Spleen (tissue), 11 donors: ENCODE results near the gene AGFG2. TPM values are rescaled to one million over a fixed set of nuclear protein-coding genes. Genes with fewer than 3 reads are reported as not detected.

Experiments
- DNase-seq: peaks from one replicate; pipeline ENCODE4 v3.0.0-alpha.2; 2020
- H3K27ac ChIP-seq, 8 donors: fragments of 200-600 bp; sonication (generic) in 7 of 8; 1 replicate in 4 of 8; 2 replicates in 4 of 8; pipeline versions ENCODE4 v1.5.0 to v1.8.0; 2016 to 2021; ENCODE audit warnings: inconsistent platforms in 4 of 8, mild to moderate bottlenecking in 4 of 8, moderate library complexity in 1 of 8
- H3K27me3 ChIP-seq, 7 donors: fragments of 200-600 bp; sonication (generic) in 6 of 7; replicated peaks in 1 of 7; 1 replicate in 4 of 7; 2 replicates in 3 of 7; pipeline versions ENCODE4 v1.5.0 to v1.8.0; 2016 to 2021; ENCODE audit warnings: inconsistent platforms in 3 of 7, mild to moderate bottlenecking in 1 of 7
- H3K36me3 ChIP-seq, 6 donors: fragments of 200-600 bp; sonication (generic) in 5 of 6; 1 replicate in 4 of 6; 2 replicates in 2 of 6; pipeline versions ENCODE4 v1.5.0 to v1.8.0; 2016 to 2021; ENCODE audit warnings: inconsistent platforms in 2 of 6
- H3K4me1 ChIP-seq, 6 donors: fragments of 200-600 bp; sonication (generic) in 5 of 6; 1 replicate in 3 of 6; 2 replicates in 3 of 6; pipeline versions ENCODE4 v1.5.0 to v1.8.0; 2016 to 2021; ENCODE audit warnings: inconsistent platforms in 3 of 6
- H3K4me3 ChIP-seq, 8 donors: fragments of 200-600 bp; sonication (generic) in 7 of 8; 1 replicate in 4 of 8; 2 replicates in 4 of 8; pipeline versions ENCODE4 v1.5.0 to v1.8.0; 2016 to 2021; ENCODE audit warnings: inconsistent platforms in 4 of 8, mild to moderate bottlenecking in 4 of 8, moderate library complexity in 2 of 8
- H3K9me3 ChIP-seq, 8 donors: fragments of 200-600 bp; sonication (generic) in 7 of 8; 1 replicate in 4 of 8; 2 replicates in 4 of 8; pipeline versions ENCODE4 v1.5.0 to v1.8.0; 2016 to 2021; ENCODE audit warnings: inconsistent platforms in 4 of 8
- CTCF ChIP-seq, 11 experiments: fragments of 200-600 bp in 7 of 11; fragments of 450-650 bp in 4 of 11; sonication (generic) in 4 of 11; IDR thresholded peaks in 8 of 11; conservative IDR thresholded peaks in 3 of 11; 1 replicate in 7 of 11; 2 replicates in 4 of 11; pipeline versions ENCODE4 v1.4.0 to v1.8.0; 2016 to 2021; ENCODE audit warnings: antibody characterized with exemption in 11 of 11, inconsistent platforms in 4 of 11, mild to moderate bottlenecking in 1 of 11
- POLR2A ChIP-seq, 3 donors: fragments of 450-650 bp; IDR thresholded peaks; one replicate each; pipeline ENCODE4 v1.5.1; 2017; ENCODE audit warnings: antibody characterized with exemption in 3 of 3, mild to moderate bottlenecking in 1 of 3
- POLR2AphosphoS5 ChIP-seq, 3 donors: sonication (generic); formaldehyde crosslinking; IDR thresholded peaks; one replicate each; pipeline ENCODE4 v1.5.1; 2017; ENCODE audit warnings: antibody characterized with exemption in 3 of 3
- WGBS, 5 donors: extraction: QIAGEN DNeasy Blood & Tissue Kit in 3 of 5; methylation state at CpG; one replicate each; pipeline versions ENCODE4 v1.1.5 to v1.1.7; 2013 to 2018; 5-methylcytosine and 5-hydroxymethylcytosine counted together
- intact Hi-C: fragments of 100-400 bp; cut with DNase I; formaldehyde crosslinking; loops from one replicate; pipeline ENCODE4 v1.15.0; 2023; ENCODE audit warnings: low total_unique reads
- polyA plus RNA-seq, 3 donors: library from polyadenylated mRNA; stranded (reverse); fragments of 200-250 nt; gene quantifications; one replicate each; pipeline ENCODE4 v1.2.1, GENCODE V29; 2013
- total RNA-seq, 7 donors: library from RNA; depleted of rRNA in 3 of 7; stranded (reverse); fragments of >200 nt in 3 of 7; fragmentation: NEBNext Ultra II Directional in 4 of 7; extraction: Animal tissue kit (Norgen Biotek cat#: 25700) in 4 of 7; gene quantifications; one replicate each; pipeline versions ENCODE4 v1.1.0 to v1.2.1, GENCODE V29; 2016 to 2021
- donor health status: healthy with polysubstance abuse.
- donor health status: DM: no; HTN: no; CAD: no; lungs with moderate emphysema.
- donor health status: DM: no; HTN: no; CAD: no.
- donor health status: Bipolar disorder and iron deficiency.
- donor health status: healthy.
- donor health status: DM: no; HTN: no; CAD: no.
- donor health status: DM: yes; HTN: yes; CAD: no.

Gene AGFG2
- total and polyA plus RNA-seq, 10 donors, result 14.2 to 110 (median 51.4) TPM

- WGBS, 5 donors, result 66 to 76% (median 72%) methylated on average over 9 to 12 of the region's 12 CpGs
- Histone ChIP-seq H3K36me3 (peaks cover 0 to 33% (median 11%) of the 10 kb centered on the region in 6 donors), H3K27me3 (peaks cover 0 to 17% (median 0%) of the 10 kb centered on the region in 7 donors), H3K27ac (peak overlapping the region; percentile 27 to 85 (median 68)), H3K4me1 (peaks cover 30 to 78% (median 58%) of the 10 kb centered on the region in 6 donors), H3K4me3 (no peak overlapping the region), H3K9me3 (no peaks in the 10 kb centered on the region)
- peak in 2 of 3 donors; percentile 9 to 59 for TF ChIP-seq POLR2AphosphoS5 (IDR thresholded peaks at IDR 0.05)
- TF ChIP-seq POLR2A (IDR thresholded peaks at IDR 0.05), result no peak
- no peak for TF ChIP-seq CTCF (IDR thresholded peaks at IDR 0.05 in 8 of 11, conservative IDR thresholded peaks at IDR 0.05 in 3 of 11)
- DNase-seq, result peak; percentile 56
- intact Hi-C loops, result no loop called here
Observed at GRCh38 chr7:100567031-100567730, 28.2 kb downstream of the AGFG2 start.

- H3K4me3 ChIP-seq, result no peak overlapping the region
Observed at GRCh38 chr7:100567751-100568175, 28.8 kb downstream of the AGFG2 start.

GRCh38 chr7:100568176-100568895 lies 29.3 kb downstream of the AGFG2 start:
- Histone ChIP-seq H3K9me3 (no peaks in the 10 kb centered on the region), H3K36me3 (peaks cover 0 to 33% (median 12%) of the 10 kb centered on the region in 6 donors), H3K27ac (peak overlapping the region; percentile 29 to 85 (median 71)), H3K4me1 (peaks cover 30 to 83% (median 58%) of the 10 kb centered on the region in 6 donors), H3K4me3 (no peak overlapping the region), H3K27me3 (peaks cover 0 to 17% (median 0%) of the 10 kb centered on the region in 7 donors)
- 62 to 69% (median 66%) methylated on average over 3 to 10 of the region's 11 CpGs for WGBS, 5 donors
- DNase-seq, result peak; percentile 87
- TF ChIP-seq POLR2AphosphoS5 (IDR thresholded peaks at IDR 0.05), result peak; percentile 30 to 75 (median 68)
- TF ChIP-seq CTCF (IDR thresholded peaks at IDR 0.05 in 8 of 11, conservative IDR thresholded peaks at IDR 0.05 in 3 of 11), result no peak
- intact Hi-C loops, result no loop called here

More at GRCh38 chr7:100567751-100568175, 28.8 kb downstream of the AGFG2 start:
- H3K27ac ChIP-seq, result peak overlapping the region; percentile 29 to 85 (median 68)
- DNase-seq, result peak; percentile 78
- intact Hi-C loops, result no loop called here
- H3K36me3 ChIP-seq, result peaks cover 0 to 33% (median 10%) of the 10 kb centered on the region in 6 donors
- no peaks in the 10 kb centered on the region for H3K9me3 ChIP-seq
- H3K27me3 ChIP-seq, result peaks cover 0 to 17% (median 0%) of the 10 kb centered on the region in 7 donors
- H3K4me1 ChIP-seq, result peaks cover 30 to 84% (median 58%) of the 10 kb centered on the region in 6 donors
- TF ChIP-seq CTCF (IDR thresholded peaks at IDR 0.05 in 8 of 11, conservative IDR thresholded peaks at IDR 0.05 in 3 of 11), result no peak
- no peak for TF ChIP-seq POLR2AphosphoS5 (IDR thresholded peaks at IDR 0.05)
- no peak for TF ChIP-seq POLR2A (IDR thresholded peaks at IDR 0.05)
- WGBS, 5 donors, result 11 to 32% (median 19%) methylated on average over 3 of the region's 3 CpGs
